H1 (cell line): ENCODE data around the gene ANKRD31. TPM values are rescaled to one million over a fixed set of nuclear protein-coding genes. Genes with fewer than 3 reads are reported as not detected.

ENCODE experiments used
- CTCF ChIA-PET: fragments of 300-600 bp; sonication (Branson Sonifier 250); formaldehyde crosslinking; loops from one replicate; lab custom pipeline; 2021; ENCODE audit not compliant: partially characterized antibody; lab: Charles Lee
- POLR2A ChIA-PET: fragments of 300-600 bp; sonication (Branson Sonifier 250); formaldehyde crosslinking; loops from one replicate; lab custom pipeline; 2021; ENCODE audit warnings: inconsistent platforms; ENCODE audit not compliant: partially characterized antibody; lab: Charles Lee
- DNase-seq, 2 experiments: peaks; one replicate each; pipeline versions ENCODE4 v3.0.0 to v3.0.0-alpha.2; 2010 to 2022; ENCODE audit warnings: low spot score in 2 of 2, low read depth in 1 of 2, mixed read lengths in 1 of 2
- FAIRE-seq: peaks from 2 replicates; lab custom pipeline; 2011; peaks lifted over from hg19 to GRCh38; lab: Jason Lieb, UNC
- H2AFZ ChIP-seq: 2 replicates; pipeline ENCODE4 v1.8.1; 2012; ENCODE audit warnings: low read length, inconsistent platforms
- H2AK5ac ChIP-seq: 2 replicates; pipeline ENCODE4 v1.6.1; 2013; ENCODE audit warnings: low read depth, low read length
- H2BK120ac ChIP-seq: replicated peaks from 2 replicates; pipeline ENCODE3; 2013; ENCODE audit warnings: low read depth, low read length, inconsistent platforms
- H2BK12ac ChIP-seq: 2 replicates; pipeline ENCODE4 v1.6.1; 2013; ENCODE audit warnings: low read depth, low read length
- H2BK15ac ChIP-seq: 2 replicates; pipeline ENCODE4 v1.6.1; 2013; ENCODE audit warnings: low read length
- H2BK20ac ChIP-seq: 2 replicates; pipeline ENCODE4 v1.6.1; 2013; ENCODE audit warnings: low read length
- H2BK5ac ChIP-seq: 2 replicates; pipeline ENCODE4 v1.6.1; 2013; ENCODE audit warnings: low read depth, low read length
- H3K14ac ChIP-seq: 2 replicates; pipeline ENCODE4 v1.6.1; 2013; ENCODE audit warnings: inconsistent platforms; ENCODE audit not compliant: insufficient read length
- H3K18ac ChIP-seq: 2 replicates; pipeline ENCODE4 v1.6.1; 2013; ENCODE audit warnings: low read length; ENCODE audit errors: extremely low read depth
- H3K23ac ChIP-seq: 2 replicates; pipeline ENCODE4 v1.6.1; 2013; ENCODE audit warnings: inconsistent platforms; ENCODE audit not compliant: insufficient read length
- H3K23me2 ChIP-seq: 2 replicates; pipeline ENCODE4 v1.6.1; 2013; ENCODE audit warnings: low read depth, low read length
- H3K27ac ChIP-seq: 2 replicates; pipeline ENCODE4 v1.6.1; 2011; ENCODE audit warnings: low read depth, low read length, inconsistent platforms
- H3K27me3 ChIP-seq, 4 experiments: replicated peaks in 1 of 4; 1 replicate in 1 of 4; 2 replicates in 3 of 4; pipeline versions ENCODE4 v1.6.1 to v1.8.1; 2011 to 2013; ENCODE audit warnings: low read length in 3 of 4, mild to moderate bottlenecking in 3 of 4, inconsistent platforms in 2 of 4, mixed read lengths in 2 of 4, moderate library complexity in 1 of 4; ENCODE audit not compliant: control insufficient read depth in 3 of 4, insufficient read depth in 3 of 4; ENCODE audit errors: extremely low read depth in 1 of 4
- H3K36me3 ChIP-seq, 4 experiments: 2 replicates each; pipeline versions ENCODE4 v1.6.1 to v1.8.1; 2011 to 2013; ENCODE audit warnings: mild to moderate bottlenecking in 4 of 4, low read length in 3 of 4, moderate library complexity in 2 of 4, control low read depth in 1 of 4, inconsistent platforms in 1 of 4; ENCODE audit not compliant: insufficient read depth in 4 of 4, control insufficient read depth in 2 of 4
- H3K4ac ChIP-seq: replicated peaks from 2 replicates; pipeline ENCODE3; 2013; ENCODE audit warnings: low read length, low read depth, mixed read lengths, inconsistent platforms; ENCODE audit not compliant: insufficient read length
- H3K4me1 ChIP-seq, 4 experiments: replicated peaks in 1 of 4; 1 replicate in 1 of 4; 2 replicates in 3 of 4; pipeline versions ENCODE4 v1.6.1 to v1.8.1; 2011 to 2013; ENCODE audit warnings: low read length in 3 of 4, inconsistent platforms in 2 of 4, mixed read lengths in 1 of 4; ENCODE audit not compliant: insufficient read depth in 4 of 4, control insufficient read depth in 3 of 4
- H3K4me2 ChIP-seq, 2 experiments: 2 replicates each; pipeline versions ENCODE4 v1.6.1 to v1.8.1; 2011 to 2013; ENCODE audit warnings: low read depth in 2 of 2, low read length in 2 of 2, control low read depth in 1 of 2, inconsistent platforms in 1 of 2, mild to moderate bottlenecking in 1 of 2; ENCODE audit not compliant: insufficient read depth in 1 of 2
- H3K4me3 ChIP-seq, 4 experiments: fragments of 200-600, 300-600 bp in 1 of 4; sonication (generic), shearing (Covaris generic), sonication (Bioruptor Twin) in 1 of 4; 2 replicates each; pipeline versions ENCODE4 v1.5.1 to v1.8.1; 2011 to 2016; ENCODE audit warnings: low read length in 4 of 4, low read depth in 3 of 4, control low read depth in 2 of 4, inconsistent platforms in 2 of 4, mild to moderate bottlenecking in 2 of 4, mixed read lengths in 1 of 4, moderate library complexity in 1 of 4; ENCODE audit not compliant: insufficient read depth in 2 of 4; ENCODE audit errors: extremely low read depth in 1 of 4
- H3K56ac ChIP-seq: replicated peaks from 2 replicates; pipeline ENCODE3; 2013; ENCODE audit warnings: low read depth, mild to moderate bottlenecking, mixed read lengths, low read length, inconsistent platforms; ENCODE audit not compliant: insufficient read length
- H3K79me1 ChIP-seq: 2 replicates; pipeline ENCODE4 v1.6.1; 2013; ENCODE audit warnings: low read depth, low read length, control low read depth
- H3K79me2 ChIP-seq, 2 experiments: 2 replicates each; pipeline versions ENCODE4 v1.6.1 to v1.8.1; 2012 to 2013; ENCODE audit warnings: low read length in 2 of 2, mild to moderate bottlenecking in 2 of 2, inconsistent platforms in 1 of 2; ENCODE audit not compliant: insufficient read depth in 2 of 2, control insufficient read depth in 1 of 2
- H3K9ac ChIP-seq, 4 experiments: replicated peaks in 1 of 4; 1 replicate in 1 of 4; 2 replicates in 3 of 4; pipeline versions ENCODE4 v1.6.1 to v1.8.1; 2011 to 2013; ENCODE audit warnings: low read depth in 3 of 4, low read length in 3 of 4, control low read depth in 2 of 4, mild to moderate bottlenecking in 2 of 4, moderate library complexity in 2 of 4, inconsistent platforms in 1 of 4; ENCODE audit errors: extremely low read depth in 1 of 4
- H3K9me3 ChIP-seq, 2 experiments: 2 replicates each; pipeline versions ENCODE4 v1.6.1 to v1.8.1; 2012 to 2013; ENCODE audit warnings: mild to moderate bottlenecking in 2 of 2, moderate library complexity in 2 of 2, control low read depth in 1 of 2, inconsistent platforms in 1 of 2, low read depth in 1 of 2, low read length in 1 of 2, mixed read lengths in 1 of 2; ENCODE audit not compliant: insufficient read depth in 2 of 2
- H4K20me1 ChIP-seq, 2 experiments: replicated peaks in 1 of 2; 2 replicates each; pipeline versions ENCODE3 to v1.8.1; 2011 to 2013; ENCODE audit warnings: inconsistent platforms in 2 of 2, low read length in 2 of 2, mild to moderate bottlenecking in 1 of 2; ENCODE audit not compliant: insufficient read depth in 2 of 2, control insufficient read depth in 1 of 2
- H4K5ac ChIP-seq: 2 replicates; pipeline ENCODE4 v1.6.1; 2013; ENCODE audit warnings: low read length, low read depth, mixed read lengths, inconsistent platforms; ENCODE audit not compliant: insufficient read length
- H4K8ac ChIP-seq: 2 replicates; pipeline ENCODE4 v1.8.0; 2013; ENCODE audit warnings: mild to moderate bottlenecking, moderate library complexity, low read length, inconsistent platforms; ENCODE audit not compliant: insufficient read depth; ENCODE audit errors: extremely low read depth
- H4K91ac ChIP-seq: replicated peaks from 2 replicates; pipeline ENCODE3; 2013; ENCODE audit warnings: low read length, mixed read lengths, inconsistent platforms; ENCODE audit not compliant: insufficient read length
- EGR1 ChIP-seq: IDR thresholded peaks from 2 replicates; pipeline ENCODE4 v1.6.1; 2011; ENCODE audit warnings: low read depth, low read length, borderline replicate concordance
- GABPA ChIP-seq: IDR thresholded peaks from 2 replicates; pipeline ENCODE4 v1.6.1; 2011; ENCODE audit warnings: mild to moderate bottlenecking, low read length, moderate library complexity, borderline replicate concordance; ENCODE audit not compliant: insufficient read depth
- MAFK ChIP-seq: IDR thresholded peaks from 2 replicates; pipeline ENCODE4 v1.6.1; 2012; ENCODE audit warnings: low read depth, mild to moderate bottlenecking, improper control_type of control experiment, low read length
- PHF8 ChIP-seq: fragments of 200-600 bp; sonication (generic); conservative IDR thresholded peaks from 2 replicates; pipeline ENCODE4 v1.7.1; 2012; ENCODE audit warnings: low read depth, mild to moderate bottlenecking, inconsistent platforms, low read length, moderate library complexity
- RFX5 ChIP-seq: IDR thresholded peaks from 2 replicates; pipeline ENCODE4 v1.6.1; 2011; ENCODE audit warnings: low read depth, low read length, improper control_type of control experiment, borderline replicate concordance
- SIRT6 ChIP-seq: IDR thresholded peaks from one replicate; pipeline ENCODE4 v1.7.1; 2012; ENCODE audit warnings: low read length, inconsistent platforms
- TBP ChIP-seq: IDR thresholded peaks from 2 replicates; pipeline ENCODE4 v1.6.1; 2011; ENCODE audit warnings: low read depth, low read length, improper control_type of control experiment
- TCF12 ChIP-seq: IDR thresholded peaks from 2 replicates; pipeline ENCODE4 v1.6.1; 2011; ENCODE audit warnings: low read depth, mild to moderate bottlenecking, low read length
- WGBS, 2 experiments: shearing (Covaris generic) in 1 of 2; methylation state at CpG; one replicate each; pipeline versions ENCODE4 v1.1.6 to v1.1.7; 2013 to 2015; ENCODE audit warnings: low lambda C conversion rate in 2 of 2, mixed read lengths in 2 of 2, inconsistent platforms in 1 of 2, low coverage in 1 of 2, missing lambda C conversion rate in 1 of 2; ENCODE audit not compliant: insufficient replicate concordance in 2 of 2, insufficient coverage in 1 of 2, insufficient read length in 1 of 2; ENCODE audit errors: extremely low coverage in 1 of 2, missing lambda C conversion rate in 1 of 2; 5-methylcytosine and 5-hydroxymethylcytosine counted together
- polyA plus RNA-seq, 7 experiments: library from polyadenylated mRNA; depleted of rRNA in 3 of 7; stranded (reverse) in 5 of 7; unstranded in 2 of 7; fragments of >200 nt in 5 of 7; fragments of 200-250 nt in 2 of 7; gene quantifications; 1 replicate in 5 of 7; 2 replicates in 1 of 7; 4 replicates in 1 of 7; pipeline versions ENCODE4 v1.2.1 to v1.2.3, GENCODE V29; 2011 to 2013; ENCODE audit warnings: missing spikeins in 2 of 7, mixed read lengths in 2 of 7
- total RNA-seq: library from RNA; stranded (reverse); fragmentation: NEBNext Ultra II Directional; extraction: Animal tissue kit (Norgen Biotek cat#: 25700); gene quantifications from 2 replicates; pipeline ENCODE4 v1.2.1, GENCODE V29; 2021
- TF ChIP-seq, protein P1 (sequence below): IDR thresholded peaks from 2 replicates; pipeline ENCODE4 v1.6.1; 2012; ENCODE audit warnings: low read length, inconsistent platforms

The ANKRD31 gene
- total and polyA plus RNA-seq, 2 of the 8 experiments (the other 6 are each of a cell fraction or from before 2014, with no cell fraction given): 0.05 to 0.06 TPM

DNA sequence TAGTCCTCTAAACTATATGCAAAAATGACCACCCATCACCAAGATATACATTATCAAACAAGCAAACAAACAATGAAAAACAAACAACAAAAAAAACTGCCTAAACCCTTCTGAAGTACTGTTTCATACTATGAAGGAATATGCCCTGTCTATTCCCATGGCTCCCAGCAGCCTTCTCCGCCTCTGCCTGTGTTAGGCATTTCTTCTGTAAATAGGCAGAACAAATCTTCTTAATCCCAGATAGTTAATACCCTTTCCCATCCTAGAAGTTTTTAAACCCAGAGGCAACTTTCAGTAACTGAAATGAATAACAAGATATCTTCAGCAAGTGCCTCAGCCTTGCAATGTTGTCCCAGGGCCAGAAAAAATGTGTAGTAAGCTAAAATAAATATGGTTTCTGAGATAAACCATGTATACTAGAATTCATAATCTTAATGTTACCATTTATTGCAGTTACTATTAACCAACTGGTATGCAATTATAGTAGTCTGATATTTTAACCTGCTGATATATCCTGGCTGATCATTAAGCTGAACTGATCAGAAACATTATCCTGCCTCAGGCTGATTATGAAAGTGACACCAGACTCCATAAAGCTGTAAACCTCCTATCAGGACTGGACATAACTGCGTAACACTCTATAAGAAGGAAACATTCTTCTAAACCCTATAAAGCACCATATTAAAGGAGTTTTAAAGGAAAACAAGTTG, 68.5 kb downstream of the ANKRD31 start:
- Histone ChIP-seq H4K91ac (no peak overlapping the region), H3K4me3 (no peak overlapping the region), H3K79me1 (no peaks in the 10 kb centered on the region), H3K9ac (no peak overlapping the region), H3K27ac (no peak overlapping the region), H3K4me1 (no peaks in the 10 kb centered on the region), H4K8ac (no peak overlapping the region), H2BK12ac (no peak overlapping the region), H2BK5ac (no peak overlapping the region), H2BK20ac (no peak overlapping the region), H4K20me1 (no peaks in the 10 kb centered on the region), H3K27me3 (no peaks in the 10 kb centered on the region), H4K5ac (no peak overlapping the region), H3K79me2 (no peaks in the 10 kb centered on the region), H2AK5ac (no peak overlapping the region), H3K36me3 (no peaks in the 10 kb centered on the region), H2BK15ac (no peak overlapping the region), H3K18ac (no peak overlapping the region), H2BK120ac (no peak overlapping the region), H3K9me3 (no peaks in the 10 kb centered on the region), H3K23me2 (no peaks in the 10 kb centered on the region), H2AFZ (no peak overlapping the region), H3K4me2 (no peak overlapping the region), H3K56ac (no peak overlapping the region), H3K23ac (no peak overlapping the region), H3K4ac (no peak overlapping the region), H3K14ac (no peak overlapping the region)
- ChIA-PET CTCF (interaction anchor here (0.6 to 3.1 kb wide), 4 partner anchors 16 to 222 kb away, joined by 3 to 12 read pairs (median 4); no protein-coding TSS in a partner anchor), POLR2A (no interaction called here)
- DNase-seq: no peak
- 91% methylated on average over 2 of the region's 2 CpGs; no CpG with 5 or more reads in 1 of the 2 experiments for WGBS, 2 experiments
- TF ChIP-seq EGR1 (no peak), RFX5 (no peak), TBP (no peak), SIRT6 (no peak), GABPA (no peak), TCF12 (no peak), PHF8 (no peak), MAFK (no peak)
- TF ChIP-seq, protein P1, sequence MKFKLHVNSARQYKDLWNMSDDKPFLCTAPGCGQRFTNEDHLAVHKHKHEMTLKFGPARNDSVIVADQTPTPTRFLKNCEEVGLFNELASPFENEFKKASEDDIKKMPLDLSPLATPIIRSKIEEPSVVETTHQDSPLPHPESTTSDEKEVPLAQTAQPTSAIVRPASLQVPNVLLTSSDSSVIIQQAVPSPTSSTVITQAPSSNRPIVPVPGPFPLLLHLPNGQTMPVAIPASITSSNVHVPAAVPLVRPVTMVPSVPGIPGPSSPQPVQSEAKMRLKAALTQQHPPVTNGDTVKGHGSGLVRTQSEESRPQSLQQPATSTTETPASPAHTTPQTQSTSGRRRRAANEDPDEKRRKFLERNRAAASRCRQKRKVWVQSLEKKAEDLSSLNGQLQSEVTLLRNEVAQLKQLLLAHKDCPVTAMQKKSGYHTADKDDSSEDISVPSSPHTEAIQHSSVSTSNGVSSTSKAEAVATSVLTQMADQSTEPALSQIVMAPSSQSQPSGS: no peak
- FAIRE-seq: no peak
